Glutamatergic neuron (in vitro differentiated cells): ENCODE measurements around the gene MYL5. TPM values are rescaled to one million over a fixed set of nuclear protein-coding genes. Genes with fewer than 3 reads are reported as not detected.

Source experiments
- DNase-seq: peaks from one replicate; pipeline ENCODE4 v3.0.0; 2022
- H3K27ac Mint-ChIP-seq: one replicate; pipeline ENCODE4 v1.8.0; 2020; ENCODE audit warnings: mild to moderate bottlenecking, mixed read lengths, inconsistent platforms; ENCODE audit not compliant: unreplicated experiment
- H3K27me3 Mint-ChIP-seq: one replicate; pipeline ENCODE4 v1.8.0; 2020; ENCODE audit warnings: mild to moderate bottlenecking, moderate library complexity, mixed read lengths, inconsistent platforms; ENCODE audit not compliant: unreplicated experiment
- H3K36me3 Mint-ChIP-seq: one replicate; pipeline ENCODE4 v1.8.0; 2020; ENCODE audit warnings: mild to moderate bottlenecking, mixed read lengths, inconsistent platforms; ENCODE audit not compliant: unreplicated experiment
- H3K4me1 Mint-ChIP-seq: one replicate; pipeline ENCODE4 v1.8.0; 2020; ENCODE audit warnings: mild to moderate bottlenecking, low read depth, mixed read lengths, inconsistent platforms; ENCODE audit not compliant: unreplicated experiment
- H3K4me3 Mint-ChIP-seq: one replicate; pipeline ENCODE4 v1.8.0; 2020; ENCODE audit warnings: mild to moderate bottlenecking, mixed read lengths, inconsistent platforms; ENCODE audit not compliant: unreplicated experiment
- H3K9me3 Mint-ChIP-seq: one replicate; pipeline ENCODE4 v1.8.0; 2020; ENCODE audit warnings: mild to moderate bottlenecking, moderate library complexity, mixed read lengths, inconsistent platforms; ENCODE audit not compliant: unreplicated experiment
- total RNA-seq: library from RNA; stranded (reverse); fragmentation: NEBNext Ultra II Directional; extraction: Animal tissue kit (Norgen Biotek cat#: 25700); gene quantifications from one replicate; pipeline ENCODE4 v1.2.1, GENCODE V29; 2021; ENCODE audit not compliant: unreplicated experiment
- TF ChIP-seq, protein P1 (sequence below): fragments of 200-600 bp; sonication (generic); IDR thresholded peaks from one replicate; pipeline ENCODE4 v1.5.0; 2021; ENCODE audit not compliant: partially characterized antibody, unreplicated experiment

The MYL5 gene
- total RNA-seq, 1 donor from 2014 or later: 13.6 TPM

DNA sequence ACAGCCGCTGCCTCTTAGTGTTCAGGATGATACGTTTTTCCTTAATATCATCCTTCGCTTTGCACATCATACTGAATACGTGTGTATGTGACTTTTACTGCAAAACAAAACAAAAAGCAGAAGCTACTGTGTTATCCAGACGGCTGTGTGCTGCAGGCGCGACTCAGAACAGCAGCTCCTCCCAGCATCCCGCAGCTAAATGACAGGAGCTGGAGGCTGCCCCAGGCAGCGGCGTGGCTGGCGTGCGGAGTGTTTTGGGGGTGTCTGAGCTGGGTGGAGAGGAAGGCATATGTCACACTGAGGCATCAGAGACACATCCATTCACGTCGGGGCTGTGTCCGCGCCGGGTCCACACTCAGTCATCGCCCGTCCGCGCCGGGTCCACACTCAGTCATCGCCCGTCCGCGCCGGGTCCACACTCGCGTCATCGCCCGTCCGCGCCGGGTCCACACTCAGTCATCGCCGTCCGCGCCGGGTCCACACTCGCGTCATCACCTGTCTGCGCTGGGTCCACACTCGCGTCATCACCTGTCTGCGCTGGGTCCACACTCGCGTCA lies 47.9 kb downstream of the MYL5 start:
- peaks cover 4% of the 10 kb centered on the region for H3K36me3 Mint-ChIP-seq
- H3K27ac Mint-ChIP-seq: no peak overlapping the region
- no peak for DNase-seq
- peaks cover 21% of the 10 kb centered on the region for H3K27me3 Mint-ChIP-seq
- peaks cover 20% of the 10 kb centered on the region for H3K4me1 Mint-ChIP-seq
- TF ChIP-seq, protein P1, sequence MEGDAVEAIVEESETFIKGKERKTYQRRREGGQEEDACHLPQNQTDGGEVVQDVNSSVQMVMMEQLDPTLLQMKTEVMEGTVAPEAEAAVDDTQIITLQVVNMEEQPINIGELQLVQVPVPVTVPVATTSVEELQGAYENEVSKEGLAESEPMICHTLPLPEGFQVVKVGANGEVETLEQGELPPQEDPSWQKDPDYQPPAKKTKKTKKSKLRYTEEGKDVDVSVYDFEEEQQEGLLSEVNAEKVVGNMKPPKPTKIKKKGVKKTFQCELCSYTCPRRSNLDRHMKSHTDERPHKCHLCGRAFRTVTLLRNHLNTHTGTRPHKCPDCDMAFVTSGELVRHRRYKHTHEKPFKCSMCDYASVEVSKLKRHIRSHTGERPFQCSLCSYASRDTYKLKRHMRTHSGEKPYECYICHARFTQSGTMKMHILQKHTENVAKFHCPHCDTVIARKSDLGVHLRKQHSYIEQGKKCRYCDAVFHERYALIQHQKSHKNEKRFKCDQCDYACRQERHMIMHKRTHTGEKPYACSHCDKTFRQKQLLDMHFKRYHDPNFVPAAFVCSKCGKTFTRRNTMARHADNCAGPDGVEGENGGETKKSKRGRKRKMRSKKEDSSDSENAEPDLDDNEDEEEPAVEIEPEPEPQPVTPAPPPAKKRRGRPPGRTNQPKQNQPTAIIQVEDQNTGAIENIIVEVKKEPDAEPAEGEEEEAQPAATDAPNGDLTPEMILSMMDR: no peak
- no peak overlapping the region for H3K4me3 Mint-ChIP-seq
- H3K9me3 Mint-ChIP-seq: peaks cover 31% of the 10 kb centered on the region

DNA sequence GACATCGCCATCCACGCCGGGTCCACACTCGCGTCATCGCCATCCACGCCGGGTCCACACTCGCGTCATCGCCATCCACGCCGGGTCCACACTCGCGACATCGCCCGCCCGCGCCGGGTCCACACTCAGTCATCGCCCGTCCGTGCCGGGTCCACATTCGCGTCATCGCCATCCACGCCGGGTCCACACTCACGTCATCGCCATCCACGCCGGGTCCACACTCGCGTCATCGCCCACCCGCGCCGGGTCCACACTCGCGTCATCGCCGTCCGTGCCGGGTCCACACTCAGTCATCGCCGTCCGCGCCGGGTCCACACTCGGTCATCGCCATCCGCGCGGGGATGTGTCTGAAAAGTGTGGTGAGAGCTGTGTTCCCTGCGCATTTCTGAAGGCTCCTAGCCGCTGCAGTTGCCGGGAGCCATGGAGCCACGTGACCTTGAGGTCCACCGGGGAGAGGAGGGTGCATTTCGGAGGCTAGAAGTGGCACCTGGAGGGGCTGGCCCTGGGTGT lies 48.6 kb downstream of the MYL5 start:
- H3K27me3 Mint-ChIP-seq: peaks cover 19% of the 10 kb centered on the region
- H3K4me3 Mint-ChIP-seq: no peak overlapping the region
- H3K4me1 Mint-ChIP-seq: peaks cover 26% of the 10 kb centered on the region
- peaks cover 4% of the 10 kb centered on the region for H3K36me3 Mint-ChIP-seq
- H3K27ac Mint-ChIP-seq: no peak overlapping the region
- H3K9me3 Mint-ChIP-seq: peaks cover 26% of the 10 kb centered on the region
- TF ChIP-seq, protein P1: no peak
- no peak for DNase-seq

DNA sequence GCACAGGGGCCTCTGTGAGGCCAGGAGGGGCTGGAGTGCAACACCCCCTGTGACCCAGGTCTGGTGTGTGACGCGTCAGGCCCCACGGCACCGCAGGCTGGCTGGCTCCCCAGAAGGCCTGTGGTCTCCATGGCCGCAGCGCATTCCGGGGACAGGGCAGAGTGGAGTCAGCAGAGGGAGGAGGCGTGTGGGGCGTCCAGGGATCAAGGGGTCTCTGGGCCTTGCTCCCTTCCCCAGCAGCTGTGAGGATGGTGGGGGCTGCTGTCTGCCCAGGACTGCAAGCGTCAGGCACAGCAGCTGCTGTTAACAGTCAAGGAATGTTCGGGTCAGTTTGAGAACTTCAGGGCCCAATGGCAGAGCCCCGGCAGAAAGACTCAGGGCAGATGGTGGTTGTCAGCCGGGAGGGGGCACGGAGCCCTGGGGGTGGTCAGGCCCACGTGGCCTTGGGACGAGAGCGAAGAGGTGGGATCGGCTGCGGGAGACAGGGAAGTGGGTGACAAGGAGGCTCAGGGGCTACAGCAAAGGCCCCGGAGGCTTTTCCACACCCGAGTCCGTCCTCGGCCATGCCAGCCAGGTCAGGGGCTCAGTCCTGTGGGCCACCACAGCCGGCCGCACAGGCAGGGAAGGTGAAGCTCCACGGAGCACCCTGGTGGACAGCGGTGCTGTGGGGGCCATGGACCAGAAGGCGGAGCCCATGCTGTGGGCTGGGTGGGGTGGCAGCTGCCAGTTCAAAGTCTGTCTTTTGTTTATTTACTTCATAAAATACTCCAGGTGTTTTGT lies 49.6 kb downstream of the MYL5 start:
- Mint-ChIP-seq H3K4me3 (no peak overlapping the region), H3K27me3 (peaks cover 21% of the 10 kb centered on the region), H3K27ac (peak overlapping the region; percentile 43), H3K4me1 (peaks cover 29% of the 10 kb centered on the region), H3K9me3 (peaks cover 29% of the 10 kb centered on the region), H3K36me3 (peaks cover 4% of the 10 kb centered on the region)
- TF ChIP-seq, protein P1: no peak
- DNase-seq: no peak

DNA sequence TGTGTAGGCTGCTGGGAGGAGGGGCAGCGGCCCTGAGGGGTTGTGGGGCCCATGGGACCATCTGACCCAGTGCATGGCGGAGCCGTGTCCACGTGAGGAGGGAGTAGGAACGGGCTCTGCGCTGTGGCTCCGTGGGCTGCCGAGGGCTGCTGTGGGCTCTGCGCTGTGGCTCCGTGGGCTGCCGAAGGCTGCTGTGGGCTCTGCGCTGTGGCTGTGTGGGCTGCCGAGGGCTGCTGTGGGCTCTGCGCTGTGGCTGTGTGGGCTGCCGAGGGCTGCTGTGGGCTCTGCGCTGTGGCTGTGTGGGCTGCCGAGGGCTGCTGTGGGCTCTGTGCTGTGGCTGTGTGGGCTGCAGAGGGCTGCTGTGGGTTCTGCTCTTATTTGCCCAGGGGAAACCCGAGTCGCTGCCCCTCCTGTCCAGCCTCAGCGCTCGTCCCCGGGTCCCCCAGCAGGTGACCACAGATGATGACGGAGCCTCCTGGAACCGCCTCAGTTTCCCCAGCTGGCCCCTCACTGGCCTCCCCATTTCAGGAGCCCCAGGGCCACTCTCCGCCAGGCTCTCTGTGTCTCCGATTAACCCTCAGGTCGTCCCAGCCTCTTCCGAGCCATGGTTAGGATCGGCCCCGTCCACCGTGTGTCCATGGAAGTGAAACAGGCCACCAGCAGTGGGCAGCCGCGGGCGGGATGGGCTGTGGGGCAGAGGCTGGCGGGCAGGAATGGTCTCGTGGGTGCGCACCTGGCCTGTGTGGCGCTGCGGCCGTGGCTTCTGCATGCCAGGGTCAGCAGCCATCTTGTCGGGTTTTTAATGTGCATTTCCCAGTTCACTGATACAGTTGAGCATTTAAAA lies 51.3 kb downstream of the MYL5 start:
- TF ChIP-seq, protein P1: no peak
- DNase-seq: no peak
- H3K36me3 Mint-ChIP-seq: peaks cover 5% of the 10 kb centered on the region
- peak overlapping the region; percentile 49 for H3K4me3 Mint-ChIP-seq
- peaks cover 18% of the 10 kb centered on the region for H3K27me3 Mint-ChIP-seq
- H3K27ac Mint-ChIP-seq: peak overlapping the region; percentile 82
- H3K9me3 Mint-ChIP-seq: peaks cover 28% of the 10 kb centered on the region
- H3K4me1 Mint-ChIP-seq: peaks cover 27% of the 10 kb centered on the region
